GM18499 (cell line): ENCODE results near the gene PLCB1.

Source experiments
- ATAC-seq: cut with Tn5 transposase; IDR thresholded peaks from one replicate; pipeline ENCODE4 v1.9.1; 2021; ENCODE audit warnings: moderate number of reproducible peaks; ENCODE audit not compliant: insufficient read depth, unreplicated experiment

PLCB1 gene

DNA sequence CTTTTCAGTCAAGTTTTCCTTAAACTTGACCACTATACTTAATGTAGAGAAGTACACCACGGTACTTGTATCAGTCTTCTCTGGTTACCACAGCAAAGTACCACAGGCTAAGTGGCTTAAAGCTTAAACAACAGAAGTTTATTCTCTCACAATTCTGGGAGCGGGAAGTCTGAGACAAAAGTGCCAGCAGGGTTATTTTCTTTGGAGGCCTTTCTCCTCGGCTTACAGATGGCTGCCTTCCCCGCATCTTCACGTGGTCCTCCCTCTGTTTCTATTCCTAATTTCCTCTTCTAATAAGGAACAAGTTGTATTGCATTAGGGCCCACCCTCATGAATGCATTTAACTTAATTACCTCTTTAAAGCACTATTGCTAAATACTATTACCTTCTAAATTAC lies 258.0 kb downstream of the PLCB1 start:
- no peak for ATAC-seq

GRCh38 chr20:8390500-8390899 lies 258.4 kb downstream of the PLCB1 start:
- ATAC-seq, result no peak

GRCh38 chr20:8393381-8393780 lies 261.3 kb downstream of the PLCB1 start:
- no peak for ATAC-seq

DNA sequence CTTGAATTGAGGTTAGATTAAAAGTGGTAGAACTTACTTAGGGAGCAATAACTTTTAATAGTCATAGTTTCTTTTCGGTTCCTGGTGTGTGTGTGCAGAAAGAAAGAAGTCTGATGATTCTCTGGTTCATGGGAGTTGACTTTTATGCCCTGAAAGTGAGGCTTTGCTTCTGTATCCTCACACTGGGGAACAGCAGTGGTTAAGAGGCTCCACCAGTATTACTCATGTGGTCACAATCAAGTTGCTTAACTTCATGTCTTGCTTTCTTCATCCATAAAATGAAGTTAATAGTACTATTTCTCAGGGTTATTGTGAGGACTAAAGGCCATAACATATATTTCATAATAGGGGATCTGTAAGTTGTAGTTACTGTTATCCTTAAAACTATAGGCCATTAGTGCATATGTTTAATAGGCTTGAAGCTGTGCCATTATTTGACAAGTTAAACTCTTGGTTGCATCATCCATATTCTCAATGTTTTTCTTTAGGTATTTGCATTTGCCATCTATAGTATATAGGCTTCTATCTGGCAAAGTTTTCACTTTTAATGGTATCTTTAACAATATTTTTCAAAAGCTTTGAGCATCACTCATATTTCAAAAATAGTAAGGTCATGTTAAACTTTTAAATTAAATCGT lies 262.4 kb downstream of the PLCB1 start:
- ATAC-seq, result peak; percentile 87

DNA sequence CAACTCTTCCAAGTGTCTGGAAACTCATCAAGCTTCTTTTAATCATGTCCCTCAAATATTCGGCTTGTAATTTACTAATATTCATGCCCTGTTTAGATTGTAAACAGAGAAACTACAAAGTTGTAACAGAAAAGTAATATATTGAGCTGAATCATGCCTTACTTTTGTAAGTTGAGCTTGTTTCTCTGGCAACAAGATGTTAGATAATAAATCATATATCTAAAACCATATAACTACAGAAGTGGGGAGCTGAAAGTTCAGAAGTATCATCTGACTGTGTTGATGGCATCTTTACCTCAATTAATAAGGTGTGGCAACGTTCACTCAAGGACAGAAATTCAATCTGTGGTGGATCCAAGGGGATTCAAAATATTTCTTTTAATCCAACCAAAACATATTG lies 263.9 kb downstream of the PLCB1 start:
- no peak for ATAC-seq

DNA sequence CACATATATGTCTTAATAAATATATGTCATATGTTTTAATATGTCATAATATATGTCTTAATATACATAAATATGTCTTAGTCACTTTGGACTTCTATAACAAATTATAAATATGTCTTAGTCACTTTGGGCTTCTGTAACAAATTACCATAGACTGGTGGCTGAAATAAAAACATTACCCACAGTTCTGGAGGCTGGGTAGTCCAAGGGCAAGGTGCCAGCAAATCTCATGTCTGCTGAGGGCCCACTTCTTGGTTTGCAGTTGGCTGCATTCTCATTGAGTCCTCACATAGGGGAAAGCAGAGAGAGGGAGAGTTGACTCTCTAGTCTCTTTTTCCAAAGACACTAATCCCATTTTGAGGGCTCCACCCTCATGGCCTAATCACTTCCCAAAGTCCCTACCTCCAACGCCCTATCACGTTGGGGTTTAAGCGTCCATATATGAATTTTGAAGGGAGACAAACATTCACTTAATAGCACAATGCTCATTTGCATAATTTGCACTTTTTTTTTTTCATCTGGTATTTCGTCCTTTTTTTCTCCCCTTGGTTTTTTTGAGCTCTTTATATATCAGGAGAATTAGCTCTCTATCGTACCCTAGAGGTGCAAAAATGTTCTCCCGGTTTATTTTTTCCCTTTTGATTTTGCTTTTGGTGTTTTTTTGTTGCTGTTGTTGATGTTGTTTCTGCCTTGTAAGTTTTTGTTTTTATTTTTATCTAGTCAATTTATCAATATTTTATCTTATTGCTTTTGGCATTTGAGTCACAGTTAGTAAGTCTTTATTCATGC lies 266.4 kb downstream of the PLCB1 start:
- no peak for ATAC-seq

DNA sequence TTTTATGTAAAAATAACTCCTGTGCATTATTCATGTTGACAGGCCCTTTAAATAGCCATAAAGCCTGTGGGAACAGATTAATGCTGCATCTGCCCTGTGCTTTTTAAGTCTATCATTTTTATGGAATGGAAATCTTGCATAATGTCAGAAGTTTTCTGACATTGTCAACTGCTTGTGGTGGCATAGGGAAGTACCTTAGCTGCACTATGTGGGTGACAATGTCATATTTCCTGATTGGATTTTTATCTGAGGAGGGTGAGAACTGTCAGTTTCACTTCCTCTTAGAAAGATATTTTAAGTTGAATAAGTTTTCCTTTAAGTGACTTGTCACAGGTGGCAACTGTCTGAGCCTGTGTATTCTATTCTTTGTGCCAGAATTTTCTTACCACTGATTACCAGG lies 267.9 kb downstream of the PLCB1 start:
- ATAC-seq, result peak; percentile 98

GRCh38 chr20:8400486-8400885 lies 268.4 kb downstream of the PLCB1 start:
- no peak for ATAC-seq

DNA sequence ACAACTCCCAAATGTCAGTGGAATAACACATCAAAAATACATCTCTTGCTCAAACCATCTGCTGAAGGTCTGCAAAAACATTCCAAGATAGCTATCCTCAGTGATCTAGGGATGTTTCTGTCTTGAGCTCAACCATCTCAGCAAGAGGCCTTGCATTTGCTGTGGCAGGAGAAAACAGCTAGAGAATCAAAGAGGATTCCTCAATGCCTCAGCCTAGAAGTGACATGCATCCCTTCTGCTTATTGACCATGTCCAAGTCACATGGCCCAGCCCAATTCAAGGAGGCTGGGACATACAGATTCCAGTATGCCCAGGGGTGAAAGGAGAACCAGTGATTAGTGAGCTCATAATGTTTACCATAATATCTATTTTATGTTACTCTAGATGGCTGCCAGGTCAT lies 269.5 kb downstream of the PLCB1 start:
- no peak for ATAC-seq

GRCh38 chr20:8402798-8403197 lies 270.7 kb downstream of the PLCB1 start:
- no peak for ATAC-seq

GRCh38 chr20:8404912-8405635 lies 273.0 kb downstream of the PLCB1 start:
- ATAC-seq, result no peak

DNA sequence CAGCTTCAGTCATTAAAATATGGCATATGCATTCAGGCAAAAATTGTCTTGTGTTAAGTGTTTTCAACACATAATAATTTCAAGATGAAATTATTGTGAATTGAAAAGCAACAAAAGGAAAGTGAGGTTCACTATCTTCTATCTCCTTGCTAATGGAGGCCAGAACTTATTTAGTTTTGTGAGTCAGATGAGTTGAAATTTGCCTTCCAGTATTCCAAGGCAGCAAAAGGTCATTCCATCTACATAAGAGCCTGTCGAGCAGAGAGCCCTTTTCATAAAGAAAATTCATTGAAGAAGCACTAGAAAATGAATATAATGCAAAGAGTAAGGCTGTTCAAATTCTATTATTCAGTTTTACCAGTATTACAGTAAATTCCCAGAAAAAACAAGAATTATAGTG lies 274.3 kb downstream of the PLCB1 start:
- ATAC-seq, result no peak

- ATAC-seq, result no peak
These were observed 276.7 kb downstream of the PLCB1 start for GRCh38 chr20:8408587-8409307.

- no peak for ATAC-seq
These were observed 281.6 kb downstream of the PLCB1 start for GRCh38 chr20:8413691-8414090.

DNA sequence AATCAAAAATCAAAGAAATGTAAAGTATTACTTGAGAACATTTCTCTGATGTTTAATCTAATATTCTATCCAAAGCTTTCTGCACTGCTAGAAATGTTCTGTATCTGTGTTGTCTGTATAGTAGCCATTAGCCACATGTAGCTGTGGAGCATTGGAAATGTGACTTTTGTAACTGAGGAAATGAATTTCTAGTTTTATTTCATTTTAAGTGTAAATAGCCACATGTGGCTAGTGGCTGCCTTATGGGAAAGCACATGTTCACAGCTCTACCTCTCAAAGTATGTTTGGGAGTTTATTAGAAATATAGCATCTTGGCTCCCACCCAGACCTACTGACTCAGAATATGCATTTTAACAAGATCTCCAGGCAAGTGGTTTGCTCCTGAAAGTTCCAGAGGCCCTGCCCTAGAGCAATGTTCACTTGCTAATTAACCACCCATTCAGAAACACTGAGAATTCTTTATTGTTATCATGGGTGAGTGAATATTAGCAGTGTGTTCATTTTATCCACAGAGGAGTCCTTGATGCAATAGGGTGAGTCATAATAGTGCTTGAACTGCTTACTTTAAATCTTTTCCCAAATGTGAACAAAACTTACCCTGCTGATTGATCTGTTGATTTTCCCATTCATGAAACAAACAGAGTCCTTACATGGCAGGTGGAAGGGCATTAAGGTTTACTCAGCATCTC lies 282.7 kb downstream of the PLCB1 start:
- no peak for ATAC-seq

- no peak for ATAC-seq
These were observed 289.9 kb downstream of the PLCB1 start for GRCh38 chr20:8421981-8422380.

DNA sequence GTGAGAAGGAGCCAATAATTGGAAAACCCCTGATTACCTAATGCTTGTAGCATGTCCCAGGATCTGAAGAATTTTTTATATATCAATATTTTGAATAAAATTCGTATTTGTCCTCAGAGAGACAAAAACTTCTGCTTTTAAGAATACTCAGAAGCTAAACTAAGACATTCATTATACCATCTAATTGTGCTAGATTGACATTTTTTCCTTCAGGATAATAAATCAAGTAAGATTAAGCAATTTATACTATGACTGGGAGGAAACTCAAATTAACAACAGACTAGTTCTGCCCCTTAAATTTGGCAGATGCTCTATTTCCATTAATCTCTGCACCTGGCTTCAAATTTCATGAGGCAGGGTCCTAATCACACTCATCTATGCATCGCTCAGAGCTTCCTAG lies 291.4 kb downstream of the PLCB1 start:
- no peak for ATAC-seq

DNA sequence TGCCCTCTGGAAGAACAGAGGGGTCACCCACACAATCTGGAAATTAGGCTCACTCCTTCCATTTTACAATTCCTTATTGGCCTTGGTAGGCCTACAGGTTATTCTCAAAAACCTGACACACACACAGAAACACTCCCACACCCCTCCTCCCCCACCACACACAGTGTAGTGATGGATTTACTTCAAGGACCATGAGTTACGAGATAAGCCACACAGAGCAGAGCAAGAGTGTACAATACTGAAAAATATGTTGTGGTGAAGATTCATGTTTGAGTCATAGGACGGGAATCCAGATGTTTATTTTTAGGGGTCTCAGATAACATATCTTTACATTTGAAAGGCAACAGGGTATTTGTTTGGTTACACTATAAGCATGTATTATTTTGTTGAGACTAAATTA lies 291.9 kb downstream of the PLCB1 start:
- no peak for ATAC-seq

DNA sequence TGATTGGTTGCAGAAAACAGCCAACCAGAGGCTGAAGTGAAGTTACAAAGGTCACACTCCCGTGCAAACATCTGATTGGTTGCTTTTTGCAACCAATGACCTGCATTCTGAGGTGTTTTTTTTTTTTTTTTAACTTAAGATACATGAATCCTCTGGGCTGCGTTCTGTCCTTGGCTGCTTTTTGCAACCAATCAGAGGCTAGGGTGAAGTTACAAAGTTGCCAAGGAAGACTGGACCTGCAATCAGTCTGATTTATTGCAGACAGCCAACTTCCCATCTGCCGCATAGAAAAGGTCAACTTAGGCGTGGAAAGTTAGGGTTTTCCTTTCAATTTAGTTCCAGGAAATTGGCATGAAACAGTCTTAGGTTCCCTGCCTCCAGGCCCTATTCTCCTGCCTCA lies 292.9 kb downstream of the PLCB1 start:
- no peak for ATAC-seq

- ATAC-seq, result no peak
These were observed 293.7 kb downstream of the PLCB1 start for GRCh38 chr20:8425802-8426201.
